Epithelial cell of esophagus (primary cell): ENCODE results near the gene FRRS1L.

ENCODE experiments used
- DNase-seq: peaks from one replicate; pipeline ENCODE4 v3.0.0; 2010; ENCODE audit warnings: low read depth
- H3K4me3 ChIP-seq: 2 replicates; pipeline ENCODE4 v1.5.1; 2011; ENCODE audit warnings: mild to moderate bottlenecking, low read length, control low read depth
- TF ChIP-seq, protein P1 (sequence below): IDR thresholded peaks from 2 replicates; pipeline ENCODE4 v1.5.1; 2011; ENCODE audit warnings: low read depth, mild to moderate bottlenecking, low read length, control low read depth, inconsistent platforms; ENCODE audit not compliant: insufficient read depth; ENCODE audit errors: missing control alignments

The FRRS1L gene, protein sequence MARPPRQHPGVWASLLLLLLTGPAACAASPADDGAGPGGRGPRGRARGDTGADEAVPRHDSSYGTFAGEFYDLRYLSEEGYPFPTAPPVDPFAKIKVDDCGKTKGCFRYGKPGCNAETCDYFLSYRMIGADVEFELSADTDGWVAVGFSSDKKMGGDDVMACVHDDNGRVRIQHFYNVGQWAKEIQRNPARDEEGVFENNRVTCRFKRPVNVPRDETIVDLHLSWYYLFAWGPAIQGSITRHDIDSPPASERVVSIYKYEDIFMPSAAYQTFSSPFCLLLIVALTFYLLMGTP

DNA sequence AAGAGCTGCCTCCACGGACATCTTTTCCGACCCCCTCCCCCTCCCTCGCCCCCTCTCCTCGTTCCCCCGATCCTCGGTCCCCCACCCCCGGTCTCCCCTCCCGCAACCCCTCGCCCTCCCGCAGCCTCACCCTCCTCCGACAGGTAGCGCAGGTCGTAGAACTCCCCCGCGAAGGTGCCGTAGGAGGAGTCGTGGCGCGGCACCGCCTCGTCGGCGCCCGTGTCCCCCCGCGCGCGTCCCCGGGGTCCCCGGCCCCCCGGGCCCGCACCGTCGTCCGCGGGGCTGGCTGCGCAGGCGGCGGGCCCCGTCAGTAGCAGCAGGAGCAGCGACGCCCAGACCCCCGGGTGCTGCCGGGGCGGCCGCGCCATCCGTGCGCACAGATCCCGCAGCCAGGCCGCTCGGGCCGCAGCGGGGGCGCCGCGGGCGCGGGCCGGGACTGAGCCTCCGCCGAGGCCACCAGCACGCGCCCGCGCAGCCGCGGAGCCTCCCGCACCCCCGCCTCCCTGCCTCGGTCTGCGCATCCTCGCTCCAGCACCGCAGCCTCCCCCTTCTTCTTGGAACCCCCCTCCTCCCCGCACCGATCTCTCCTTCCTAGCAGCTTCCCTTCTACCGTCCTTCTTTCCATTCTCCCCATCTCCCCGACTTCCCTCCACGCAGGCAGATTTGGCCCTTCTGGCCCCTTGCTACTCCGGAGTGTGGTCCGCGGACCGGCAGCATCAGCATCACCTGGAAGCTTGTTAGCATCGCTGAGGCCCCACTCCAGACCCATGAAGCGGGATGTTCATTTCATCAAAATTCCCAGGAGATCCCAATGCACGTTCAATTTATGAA, at the start of gene FRRS1L:
Gene FRRS1L, minus strand, starts transcription at position 479 of the 831 bp plus-strand sequence. Its CDS starts 111 bp downstream, at position 368.
- TF ChIP-seq, protein P1, sequence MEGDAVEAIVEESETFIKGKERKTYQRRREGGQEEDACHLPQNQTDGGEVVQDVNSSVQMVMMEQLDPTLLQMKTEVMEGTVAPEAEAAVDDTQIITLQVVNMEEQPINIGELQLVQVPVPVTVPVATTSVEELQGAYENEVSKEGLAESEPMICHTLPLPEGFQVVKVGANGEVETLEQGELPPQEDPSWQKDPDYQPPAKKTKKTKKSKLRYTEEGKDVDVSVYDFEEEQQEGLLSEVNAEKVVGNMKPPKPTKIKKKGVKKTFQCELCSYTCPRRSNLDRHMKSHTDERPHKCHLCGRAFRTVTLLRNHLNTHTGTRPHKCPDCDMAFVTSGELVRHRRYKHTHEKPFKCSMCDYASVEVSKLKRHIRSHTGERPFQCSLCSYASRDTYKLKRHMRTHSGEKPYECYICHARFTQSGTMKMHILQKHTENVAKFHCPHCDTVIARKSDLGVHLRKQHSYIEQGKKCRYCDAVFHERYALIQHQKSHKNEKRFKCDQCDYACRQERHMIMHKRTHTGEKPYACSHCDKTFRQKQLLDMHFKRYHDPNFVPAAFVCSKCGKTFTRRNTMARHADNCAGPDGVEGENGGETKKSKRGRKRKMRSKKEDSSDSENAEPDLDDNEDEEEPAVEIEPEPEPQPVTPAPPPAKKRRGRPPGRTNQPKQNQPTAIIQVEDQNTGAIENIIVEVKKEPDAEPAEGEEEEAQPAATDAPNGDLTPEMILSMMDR, result no peak
- H3K4me3 ChIP-seq, result peak within 1 kb of the TSS; percentile 13
- no peak for DNase-seq

DNA sequence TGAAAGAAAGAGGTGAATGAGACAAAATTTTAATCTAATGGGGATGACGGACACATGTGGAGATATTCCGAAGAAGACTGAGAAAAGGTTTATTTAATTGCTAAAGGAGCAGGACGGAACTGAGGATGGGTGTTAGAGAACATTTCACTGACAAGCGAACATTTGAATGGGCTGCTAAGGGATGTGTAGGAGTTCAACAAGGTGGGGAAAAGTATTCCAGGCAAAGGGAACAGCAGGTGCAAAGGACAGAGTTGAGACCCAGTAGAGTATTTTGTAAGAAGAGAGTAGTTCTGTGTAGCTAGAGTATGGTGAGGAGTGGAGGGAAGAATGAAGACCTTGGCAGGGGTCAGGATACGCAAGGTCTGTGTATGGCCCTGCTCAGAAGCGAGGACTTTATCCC, 47.4 kb upstream of the FRRS1L start:
- DNase-seq, result no peak
- no peak overlapping the region for H3K4me3 ChIP-seq
- TF ChIP-seq, protein P1, result no peak

DNA sequence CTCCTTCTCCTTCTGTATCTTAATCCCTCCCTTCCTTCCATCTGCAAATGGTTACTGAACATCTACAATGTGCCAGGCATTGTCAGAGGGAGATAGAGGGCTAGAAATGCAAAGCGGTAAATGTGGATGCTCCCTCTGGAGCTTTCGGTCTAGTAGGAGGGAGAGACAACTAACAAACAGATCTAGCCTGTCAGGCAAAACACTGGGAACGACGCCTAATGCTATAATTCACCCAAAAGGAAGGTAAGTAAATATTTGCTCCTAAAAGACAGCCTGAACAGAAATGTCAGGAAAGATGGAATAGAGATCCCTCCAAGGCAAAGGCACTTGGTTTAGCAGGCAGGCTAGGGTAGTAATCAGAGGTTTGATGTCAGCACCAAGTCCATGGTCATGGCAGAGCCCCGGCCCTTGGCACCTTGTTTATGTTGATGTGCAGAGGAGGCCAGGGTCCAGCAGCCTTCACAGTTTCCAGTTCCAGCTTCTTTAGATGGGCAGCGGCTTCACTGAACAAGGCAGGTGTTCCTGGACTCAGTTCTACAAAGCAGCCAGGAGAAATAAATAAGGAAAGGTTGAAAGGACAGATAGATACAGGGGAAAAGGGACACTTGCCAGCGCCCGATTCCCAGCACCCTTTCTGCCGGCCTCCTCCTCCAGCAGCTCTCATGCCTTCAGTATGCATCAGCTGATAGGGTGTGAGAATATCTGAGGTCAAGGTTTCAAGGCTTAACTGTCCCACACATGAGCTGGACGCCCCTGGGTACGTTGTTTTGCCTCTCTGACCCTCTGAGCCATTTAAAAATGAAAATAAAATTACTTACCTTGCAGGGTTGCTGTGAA, 46.5 kb upstream of the FRRS1L start:
- no peak overlapping the region for H3K4me3 ChIP-seq
- DNase-seq, result no peak
- TF ChIP-seq, protein P1, result no peak

DNA sequence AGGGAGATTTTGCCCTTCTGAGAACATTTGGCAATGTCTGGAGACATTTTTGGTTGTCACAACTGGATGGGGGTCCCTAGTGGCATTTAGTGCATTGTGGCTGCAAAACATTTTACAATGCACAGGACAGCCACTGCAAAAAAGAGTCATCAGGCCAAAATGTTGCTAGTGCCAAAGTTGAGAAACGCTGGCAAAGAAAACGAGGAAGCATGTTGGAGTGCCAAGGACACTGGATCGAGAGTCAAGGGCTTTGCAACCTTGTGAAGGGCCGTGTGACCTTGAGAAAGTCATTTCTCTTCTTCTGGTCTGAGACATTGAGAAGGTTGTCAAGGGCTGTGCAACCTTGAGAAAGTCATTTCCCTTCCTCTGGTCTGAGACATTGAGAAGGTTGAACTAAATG, 45.7 kb upstream of the FRRS1L start:
- H3K4me3 ChIP-seq, result no peak overlapping the region
- DNase-seq, result no peak
- TF ChIP-seq, protein P1, result no peak

DNA sequence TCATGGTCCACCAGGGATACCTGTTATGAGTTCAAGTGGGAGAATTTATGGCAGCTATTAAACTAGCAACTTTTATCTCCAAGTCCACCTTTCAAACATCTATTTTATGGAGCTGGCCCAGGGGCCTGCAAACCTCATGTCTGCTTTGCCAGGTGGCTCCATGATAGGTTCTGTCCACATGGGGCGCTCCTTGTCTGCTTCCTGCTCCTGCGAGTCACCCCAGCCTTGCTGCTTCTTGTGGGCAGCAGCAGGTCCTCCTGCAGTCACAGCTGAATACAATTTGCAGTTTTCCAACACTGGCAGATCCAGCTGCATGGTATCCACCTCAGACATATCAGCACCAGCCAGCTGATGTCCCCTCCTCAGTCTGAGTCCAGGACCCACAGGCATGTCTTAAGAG, 39.6 kb upstream of the FRRS1L start:
- H3K4me3 ChIP-seq, result no peak overlapping the region
- no peak for DNase-seq
- TF ChIP-seq, protein P1, result no peak

DNA sequence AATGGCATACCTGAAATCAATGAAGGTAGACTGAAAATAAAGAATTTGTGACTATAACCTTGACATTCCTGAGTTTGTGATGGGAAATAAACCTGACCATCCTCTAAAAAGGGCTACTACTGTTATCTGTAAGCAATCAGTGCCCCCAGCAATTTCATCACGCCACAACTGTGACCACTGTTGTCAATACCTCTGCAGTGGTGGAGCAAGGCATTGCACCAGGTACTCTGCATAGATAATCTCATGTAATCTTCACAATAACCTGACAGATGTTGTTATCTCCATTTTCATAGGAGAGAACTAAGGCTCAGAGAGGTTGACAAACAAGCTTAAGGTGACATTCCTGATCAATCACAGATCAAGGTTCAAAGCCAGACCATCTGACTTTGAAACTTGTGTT, 38.5 kb upstream of the FRRS1L start:
- no peak for DNase-seq
- TF ChIP-seq, protein P1, result no peak
- no peak overlapping the region for H3K4me3 ChIP-seq
